Esophagus squamous epithelium (tissue), 5 donors: Measurements from ENCODE around the gene TMCO4. TPM values are rescaled to one million over a fixed set of nuclear protein-coding genes. Genes with fewer than 3 reads are reported as not detected.

Source experiments
- DNase-seq: peaks from one replicate; lab custom pipeline; 2025; lab: John Stamatoyannopoulos, UW
- H3K27ac ChIP-seq, 4 donors: fragments of 200-600 bp; sonication (generic); one replicate each; pipeline ENCODE4 v1.5.1; 2016 to 2019; ENCODE audit warnings: mild to moderate bottlenecking in 1 of 4
- H3K27me3 ChIP-seq, 4 donors: fragments of 200-600 bp; sonication (generic); 1 replicate in 3 of 4; 2 replicates in 1 of 4; pipeline versions ENCODE4 v1.5.1 to v1.6.0; 2017 to 2021; ENCODE audit warnings: antibody characterized with exemption in 1 of 4
- H3K36me3 ChIP-seq, 3 donors: fragments of 200-600 bp; sonication (generic); one replicate each; pipeline ENCODE4 v1.5.1; 2016 to 2019
- H3K4me1 ChIP-seq, 3 donors: fragments of 200-600 bp; sonication (generic); one replicate each; pipeline ENCODE4 v1.5.1; 2017 to 2019
- H3K4me3 ChIP-seq, 4 donors: fragments of 200-600 bp; sonication (generic); 1 replicate in 3 of 4; 2 replicates in 1 of 4; pipeline ENCODE4 v1.5.1; 2016 to 2019; ENCODE audit warnings: mild to moderate bottlenecking in 2 of 4, moderate library complexity in 1 of 4
- H3K9me3 ChIP-seq, 3 donors: fragments of 200-600 bp; sonication (generic); one replicate each; pipeline ENCODE4 v1.5.1; 2016 to 2019
- POLR2A ChIP-seq, 4 donors: fragments of 450-650 bp; IDR thresholded peaks; one replicate each; pipeline ENCODE4 v1.6.1; 2017; ENCODE audit warnings: antibody characterized with exemption in 4 of 4, mild to moderate bottlenecking in 4 of 4, moderate library complexity in 3 of 4
- WGBS, 2 donors: methylation state at CpG; one replicate each; pipeline ENCODE4 v1.1.5; 2018; 5-methylcytosine and 5-hydroxymethylcytosine counted together
- intact Hi-C: fragments of 100-400 bp; cut with DNase I; formaldehyde crosslinking; loops from one replicate; pipeline ENCODE4 v1.15.0; 2022
- total RNA-seq, 4 donors: library from RNA; depleted of rRNA; stranded (reverse); fragments of >200 nt; gene quantifications; one replicate each; pipeline ENCODE4 v1.1.0, GENCODE V29; 2016
- TF ChIP-seq, protein P1 (sequence below), 6 experiments: fragments of 450-650 bp in 4 of 6; fragments of 200-600 bp in 2 of 6; sonication (generic) in 2 of 6; IDR thresholded peaks; one replicate each; pipeline ENCODE4 v1.5.1; 2016 to 2019; ENCODE audit warnings: antibody characterized with exemption in 6 of 6, mild to moderate bottlenecking in 4 of 6, moderate library complexity in 4 of 6
- donor health status: DM: yes; HTN: yes; CAD: no.

TMCO4 gene
- total RNA-seq, 4 donors from 2014 or later = 13.0 to 28.8 (median 21.2) TPM

DNA sequence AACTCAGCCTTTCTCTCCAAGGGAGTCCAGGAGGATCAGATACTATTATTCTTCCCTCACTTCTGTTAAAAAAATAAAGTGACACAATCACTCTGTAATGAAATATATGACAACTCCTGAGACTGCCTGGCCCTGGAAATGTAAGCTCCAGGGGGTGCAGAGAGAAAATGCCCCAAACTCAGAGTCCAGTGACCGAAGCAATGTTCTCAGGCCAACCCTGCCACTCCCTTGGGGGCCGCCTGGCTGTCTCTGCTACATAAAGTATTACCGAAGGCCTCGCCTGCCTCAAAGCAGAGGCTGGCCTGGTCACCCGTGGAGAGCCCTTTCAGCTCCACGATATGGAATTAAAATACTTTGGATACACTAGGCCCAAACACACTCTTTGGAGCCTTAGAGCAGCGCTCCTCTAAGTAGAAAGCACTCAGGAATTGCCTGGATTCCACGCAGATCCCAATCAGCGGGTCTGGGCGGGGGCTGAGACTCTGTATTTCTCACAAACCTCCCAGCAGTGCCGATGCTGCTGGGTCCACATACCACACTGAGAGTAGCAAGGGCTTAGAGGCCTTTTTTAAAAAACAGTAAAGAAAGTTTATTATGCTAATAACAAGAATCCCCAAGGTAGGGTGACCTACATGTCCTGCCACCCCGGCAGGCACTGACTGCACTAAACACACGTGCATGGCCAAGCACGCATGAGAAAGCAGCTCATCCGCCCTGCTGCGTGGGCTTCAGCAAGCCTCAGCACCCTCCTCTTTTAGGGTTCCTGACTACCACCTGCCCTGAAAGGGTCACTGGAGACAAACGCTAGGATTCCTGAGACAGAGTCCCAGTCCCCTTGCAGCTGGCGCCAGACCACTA, 31.1 kb downstream of the TMCO4 start:
- TF ChIP-seq, protein P1, sequence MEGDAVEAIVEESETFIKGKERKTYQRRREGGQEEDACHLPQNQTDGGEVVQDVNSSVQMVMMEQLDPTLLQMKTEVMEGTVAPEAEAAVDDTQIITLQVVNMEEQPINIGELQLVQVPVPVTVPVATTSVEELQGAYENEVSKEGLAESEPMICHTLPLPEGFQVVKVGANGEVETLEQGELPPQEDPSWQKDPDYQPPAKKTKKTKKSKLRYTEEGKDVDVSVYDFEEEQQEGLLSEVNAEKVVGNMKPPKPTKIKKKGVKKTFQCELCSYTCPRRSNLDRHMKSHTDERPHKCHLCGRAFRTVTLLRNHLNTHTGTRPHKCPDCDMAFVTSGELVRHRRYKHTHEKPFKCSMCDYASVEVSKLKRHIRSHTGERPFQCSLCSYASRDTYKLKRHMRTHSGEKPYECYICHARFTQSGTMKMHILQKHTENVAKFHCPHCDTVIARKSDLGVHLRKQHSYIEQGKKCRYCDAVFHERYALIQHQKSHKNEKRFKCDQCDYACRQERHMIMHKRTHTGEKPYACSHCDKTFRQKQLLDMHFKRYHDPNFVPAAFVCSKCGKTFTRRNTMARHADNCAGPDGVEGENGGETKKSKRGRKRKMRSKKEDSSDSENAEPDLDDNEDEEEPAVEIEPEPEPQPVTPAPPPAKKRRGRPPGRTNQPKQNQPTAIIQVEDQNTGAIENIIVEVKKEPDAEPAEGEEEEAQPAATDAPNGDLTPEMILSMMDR (IDR thresholded peaks at IDR 0.05) = no peak
- TF ChIP-seq POLR2A (IDR thresholded peaks at IDR 0.05) = no peak
- H3K27ac ChIP-seq = no peak overlapping the region
- WGBS, 2 donors = 91 to 93% methylated on average over 12 to 13 of the region's 18 CpGs
- no peak overlapping the region for H3K4me3 ChIP-seq
- H3K9me3 ChIP-seq = no peaks in the 10 kb centered on the region
- no peaks in the 10 kb centered on the region for H3K27me3 ChIP-seq
- intact Hi-C loops = no loop called here
- H3K4me1 ChIP-seq = peaks cover 0 to 4% (median 0%) of the 10 kb centered on the region in 3 donors
- peaks cover 0 to 86% (median 4%) of the 10 kb centered on the region in 3 donors for H3K36me3 ChIP-seq
- no peak for DNase-seq

DNA sequence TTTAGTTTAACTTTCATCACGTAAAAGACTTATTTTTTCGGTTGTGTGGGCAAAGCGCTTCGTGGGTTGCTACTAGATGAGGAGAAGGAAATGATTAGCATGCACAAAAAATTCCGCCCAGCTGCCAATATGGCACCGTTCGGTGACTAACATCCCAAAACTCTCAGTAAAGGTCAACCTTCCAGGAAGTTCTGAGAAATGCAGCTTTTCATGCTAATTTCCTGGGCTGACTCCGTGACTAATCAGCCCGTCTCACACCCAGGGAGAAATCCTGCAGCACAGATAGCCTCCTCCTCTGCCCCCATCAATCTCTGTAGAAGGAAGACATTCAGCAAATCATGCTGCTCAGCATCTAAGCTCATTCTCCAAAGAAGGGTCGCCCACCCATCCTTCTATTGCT, 34.1 kb downstream of the TMCO4 start:
- H3K27me3 ChIP-seq = no peaks in the 10 kb centered on the region
- 55 to 59% methylated on average over 10 of the region's 10 CpGs for WGBS, 2 donors
- H3K9me3 ChIP-seq = no peaks in the 10 kb centered on the region
- no peak overlapping the region for H3K27ac ChIP-seq
- H3K36me3 ChIP-seq = peaks cover 0 to 69% (median 2%) of the 10 kb centered on the region in 3 donors
- intact Hi-C loops = no loop called here
- H3K4me3 ChIP-seq = no peak overlapping the region
- TF ChIP-seq, protein P1 (IDR thresholded peaks at IDR 0.05) = no peak
- TF ChIP-seq POLR2A (IDR thresholded peaks at IDR 0.05) = no peak
- no peak for DNase-seq
- peaks cover 0 to 4% (median 0%) of the 10 kb centered on the region in 3 donors for H3K4me1 ChIP-seq

DNA sequence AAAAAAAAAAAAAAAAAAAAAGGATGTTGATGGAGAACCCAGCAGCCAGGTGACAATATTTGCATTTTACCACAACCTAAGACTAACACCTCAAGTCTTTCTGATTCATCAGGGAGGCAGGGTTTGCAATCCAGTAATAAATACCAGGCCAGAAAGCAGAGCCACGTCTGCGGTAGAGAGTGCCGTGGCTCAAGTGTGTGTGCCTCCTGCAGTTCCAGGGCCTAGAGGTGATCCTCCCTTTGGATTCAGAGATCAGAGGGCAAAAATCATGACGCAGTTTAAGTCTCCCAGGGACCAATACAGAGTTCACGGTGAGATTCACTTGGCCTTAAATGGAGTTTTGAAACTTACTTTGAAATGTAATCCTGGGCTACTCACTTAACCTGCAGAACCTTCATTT, 34.9 kb downstream of the TMCO4 start:
- WGBS, 2 donors = 92 to 94% methylated on average over 5 of the region's 5 CpGs
- H3K4me1 ChIP-seq = peaks cover 0 to 4% (median 0%) of the 10 kb centered on the region in 3 donors
- DNase-seq = no peak
- no peak overlapping the region for H3K27ac ChIP-seq
- H3K36me3 ChIP-seq = peaks cover 0 to 61% (median 0%) of the 10 kb centered on the region in 3 donors
- intact Hi-C loops = no loop called here
- TF ChIP-seq, protein P1 (IDR thresholded peaks at IDR 0.05) = no peak
- no peak for TF ChIP-seq POLR2A (IDR thresholded peaks at IDR 0.05)
- H3K4me3 ChIP-seq = no peak overlapping the region
- H3K27me3 ChIP-seq = no peaks in the 10 kb centered on the region
- no peaks in the 10 kb centered on the region for H3K9me3 ChIP-seq

DNA sequence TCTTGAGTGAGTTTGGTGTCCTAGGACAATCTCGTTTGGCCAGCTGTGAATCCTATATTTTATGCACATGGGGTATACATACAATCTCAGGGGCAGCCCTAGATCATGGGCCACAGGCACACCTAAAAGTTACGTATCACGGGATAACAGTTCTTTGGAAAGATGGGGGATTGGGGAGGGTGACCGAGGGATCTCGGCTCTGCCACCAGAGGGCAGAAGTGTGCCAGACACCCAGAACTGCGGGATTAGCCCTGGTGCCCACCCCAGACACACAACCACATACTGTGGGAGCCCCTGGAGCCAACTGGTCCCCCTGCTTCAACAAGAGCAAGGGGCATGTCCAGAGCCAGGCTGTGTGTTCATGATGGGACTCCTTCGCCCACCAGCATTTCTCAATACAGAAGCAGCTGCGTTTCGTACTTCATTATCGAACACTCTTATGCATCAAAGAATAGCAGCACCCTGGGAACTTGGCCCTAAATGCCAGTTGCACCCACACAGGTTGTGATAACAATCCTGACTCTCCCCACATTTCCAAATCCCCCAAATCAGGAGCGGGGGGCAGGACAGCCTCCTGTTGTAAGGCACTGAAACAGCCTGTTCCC, 37.4 kb downstream of the TMCO4 start:
- Histone ChIP-seq H3K4me3 (no peak overlapping the region), H3K27ac (no peak overlapping the region), H3K4me1 (peaks cover 0 to 17% (median 3%) of the 10 kb centered on the region in 3 donors), H3K36me3 (peaks cover 0 to 41% (median 0%) of the 10 kb centered on the region in 3 donors), H3K27me3 (no peaks in the 10 kb centered on the region), H3K9me3 (no peaks in the 10 kb centered on the region)
- no peak for DNase-seq
- TF ChIP-seq, protein P1 (IDR thresholded peaks at IDR 0.05) = peak in 5 of 6 experiments; percentile 28 to 59 (median 46)
- no peak for TF ChIP-seq POLR2A (IDR thresholded peaks at IDR 0.05)
- 47 to 82% methylated on average over 6 to 7 of the region's 11 CpGs for WGBS, 2 donors
- intact Hi-C loops = no loop called here

DNA sequence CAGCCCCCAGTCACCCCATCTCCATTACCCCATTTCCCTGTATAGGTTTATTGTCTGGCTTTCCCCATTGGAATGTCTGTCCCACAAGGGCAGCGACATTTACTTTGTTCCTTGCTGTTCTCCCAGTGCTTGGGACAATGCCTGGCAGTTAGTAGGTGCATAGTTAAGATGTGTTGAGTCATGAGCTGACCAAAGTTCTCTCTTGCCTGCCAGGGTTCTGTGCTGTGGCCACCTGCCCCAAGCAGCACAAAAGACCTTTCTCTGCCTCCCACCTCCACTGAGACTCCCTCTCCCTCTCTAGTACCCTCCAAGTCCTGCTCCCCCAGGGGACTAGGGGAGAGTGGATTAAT, 40.0 kb downstream of the TMCO4 start:
- Histone ChIP-seq H3K9me3 (no peaks in the 10 kb centered on the region), H3K27me3 (no peaks in the 10 kb centered on the region), H3K4me1 (peaks cover under 1 to 22% (median 3%) of the 10 kb centered on the region in 3 donors), H3K4me3 (no peak overlapping the region), H3K27ac (no peak overlapping the region), H3K36me3 (peaks cover 0 to 33% (median 0%) of the 10 kb centered on the region in 3 donors)
- TF ChIP-seq, protein P1 (IDR thresholded peaks at IDR 0.05) = no peak
- no peak for TF ChIP-seq POLR2A (IDR thresholded peaks at IDR 0.05)
- 71 to 86% methylated on average over 1 of the region's 1 CpG for WGBS, 2 donors
- intact Hi-C loops = no loop called here
- no peak for DNase-seq
